Mesothelial cell of epicardium (in vitro differentiated cells): ENCODE measurements around the gene CCDC196. TPM values are rescaled to one million over a fixed set of nuclear protein-coding genes. Genes with fewer than 3 reads are reported as not detected.
"Not testable (repeated sequence)": the region's sequence is repeated elsewhere in the genome, so short reads cannot be mapped to it uniquely, and the experiment has no call there.

Experiments used
- DNase-seq, 2 experiments: peaks; one replicate each; pipeline ENCODE4 v3.0.0; 2021; ENCODE audit warnings: low spot score in 2 of 2; ENCODE audit not compliant: unreplicated experiment in 2 of 2
- H3K27ac Mint-ChIP-seq: 2 replicates; pipeline ENCODE4 v1.8.0; 2021; ENCODE audit warnings: mixed read lengths
- H3K27me3 Mint-ChIP-seq: 2 replicates; pipeline ENCODE4 v1.8.0; 2021; ENCODE audit warnings: low read depth, mixed read lengths
- H3K36me3 Mint-ChIP-seq: 2 replicates; pipeline ENCODE4 v1.8.0; 2021; ENCODE audit warnings: mixed read lengths
- H3K4me1 Mint-ChIP-seq: 2 replicates; pipeline ENCODE4 v1.8.0; 2021; ENCODE audit warnings: mixed read lengths
- H3K4me3 Mint-ChIP-seq: 2 replicates; pipeline ENCODE4 v1.8.0; 2021; ENCODE audit warnings: mild to moderate bottlenecking, moderate library complexity, mixed read lengths
- H3K9me3 Mint-ChIP-seq: 2 replicates; pipeline ENCODE4 v1.8.0; 2021; ENCODE audit warnings: mixed read lengths
- CTCF ChIP-seq: fragments of 200-600 bp; sonication (generic); IDR thresholded peaks from one replicate; pipeline ENCODE4 v1.5.0; 2021; ENCODE audit warnings: antibody characterized with exemption; ENCODE audit not compliant: unreplicated experiment
- total RNA-seq: library from RNA; stranded (reverse); gene quantifications from 3 replicates; pipeline ENCODE4 v1.2.1, GENCODE V29; 2021

The CCDC196 gene
- total RNA-seq, 1 donor from 2014 or later, result not detected

DNA sequence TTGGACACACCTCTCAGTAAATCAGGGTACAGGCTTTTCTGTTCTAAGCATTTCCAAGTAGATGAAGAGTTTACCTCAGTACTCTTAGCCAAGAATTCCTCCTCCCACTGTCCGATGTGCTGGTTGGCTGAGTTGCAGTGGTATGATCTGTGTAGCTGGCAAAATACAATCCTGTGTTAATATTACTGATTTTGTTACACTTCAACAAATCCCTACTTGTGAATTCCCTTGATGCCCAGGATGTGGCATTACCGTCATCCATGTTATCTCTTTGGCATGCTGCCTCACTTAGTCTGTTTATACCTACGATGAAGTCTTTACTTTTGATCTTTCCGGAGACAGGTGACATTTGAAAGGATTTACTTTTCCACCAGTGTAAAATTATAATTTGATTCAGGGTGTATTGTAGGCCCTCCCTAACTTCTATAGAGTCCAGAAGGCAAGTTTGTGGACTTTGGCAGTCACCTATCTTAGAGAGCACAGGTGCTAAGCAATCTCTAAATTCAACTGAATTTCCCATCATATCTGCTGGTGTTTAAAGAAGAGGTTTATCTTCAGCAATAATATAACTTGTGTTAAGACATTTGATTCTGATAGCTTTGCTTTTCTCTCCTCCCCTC, 10.1 kb downstream of the CCDC196 start:
- DNase-seq, result no peak
- Mint-ChIP-seq H3K4me1 (peaks cover 25% of the 10 kb centered on the region), H3K27me3 (no peaks in the 10 kb centered on the region), H3K9me3 (no peaks in the 10 kb centered on the region), H3K4me3 (no peak overlapping the region), H3K36me3 (no peaks in the 10 kb centered on the region), H3K27ac (no peak overlapping the region)
- TF ChIP-seq CTCF, result no peak

DNA sequence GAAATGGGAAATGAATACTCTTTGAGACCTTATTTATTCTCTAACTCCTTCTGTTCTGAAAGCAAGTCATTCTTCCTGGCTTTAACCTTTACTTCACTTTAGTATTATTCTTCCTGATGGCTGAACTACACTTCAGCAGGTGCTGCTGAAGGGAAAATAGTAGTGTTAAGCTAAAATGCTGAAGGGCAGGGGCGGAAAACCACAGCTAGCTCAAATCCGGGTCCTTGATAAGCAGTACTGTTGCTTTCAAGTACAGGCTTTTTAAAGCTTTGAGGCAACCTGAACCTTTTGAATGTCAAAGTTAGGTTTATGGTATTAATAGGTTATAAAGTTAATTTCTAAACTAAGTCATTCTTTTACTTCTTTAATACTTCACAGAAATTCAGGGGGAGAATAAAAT, 10.7 kb downstream of the CCDC196 start:
- H3K4me3 Mint-ChIP-seq, result no peak overlapping the region
- no peaks in the 10 kb centered on the region for H3K27me3 Mint-ChIP-seq
- no peak for TF ChIP-seq CTCF
- no peak for DNase-seq
- H3K9me3 Mint-ChIP-seq, result no peaks in the 10 kb centered on the region
- H3K36me3 Mint-ChIP-seq, result no peaks in the 10 kb centered on the region
- H3K4me1 Mint-ChIP-seq, result peaks cover 25% of the 10 kb centered on the region
- H3K27ac Mint-ChIP-seq, result no peak overlapping the region

GRCh38 chr14:66498311-66498710, 12.1 kb downstream of the CCDC196 start:
- Mint-ChIP-seq H3K4me3 (no peak overlapping the region), H3K27me3 (no peaks in the 10 kb centered on the region), H3K9me3 (no peaks in the 10 kb centered on the region), H3K4me1 (peaks cover 25% of the 10 kb centered on the region), H3K27ac (no peak overlapping the region), H3K36me3 (no peaks in the 10 kb centered on the region)
- no peak for TF ChIP-seq CTCF
- no peak for DNase-seq

DNA sequence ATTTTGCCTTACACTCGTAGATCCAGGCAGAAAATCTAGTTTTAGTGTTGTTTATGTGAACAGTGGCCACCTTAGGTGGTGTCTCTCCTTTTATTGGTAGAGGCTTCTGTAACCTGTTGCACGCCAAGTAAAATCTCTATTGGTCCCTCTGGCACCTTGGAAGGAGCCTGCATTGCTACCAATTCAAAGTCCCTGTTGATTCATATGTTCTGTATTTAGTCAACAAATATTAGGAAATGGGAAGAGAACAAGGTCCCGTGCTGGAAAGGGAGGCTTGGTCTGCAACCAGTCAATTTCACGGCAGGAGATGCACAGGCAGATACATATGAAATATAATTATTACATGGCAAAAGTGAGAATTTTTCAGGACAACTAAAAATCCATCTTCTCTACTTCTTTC, 15.4 kb downstream of the CCDC196 start:
- TF ChIP-seq CTCF, result no peak
- no peaks in the 10 kb centered on the region for H3K36me3 Mint-ChIP-seq
- no peak overlapping the region for H3K27ac Mint-ChIP-seq
- no peaks in the 10 kb centered on the region for H3K27me3 Mint-ChIP-seq
- H3K9me3 Mint-ChIP-seq, result no peaks in the 10 kb centered on the region
- H3K4me3 Mint-ChIP-seq, result no peak overlapping the region
- peaks cover 13% of the 10 kb centered on the region for H3K4me1 Mint-ChIP-seq
- no peak for DNase-seq

DNA sequence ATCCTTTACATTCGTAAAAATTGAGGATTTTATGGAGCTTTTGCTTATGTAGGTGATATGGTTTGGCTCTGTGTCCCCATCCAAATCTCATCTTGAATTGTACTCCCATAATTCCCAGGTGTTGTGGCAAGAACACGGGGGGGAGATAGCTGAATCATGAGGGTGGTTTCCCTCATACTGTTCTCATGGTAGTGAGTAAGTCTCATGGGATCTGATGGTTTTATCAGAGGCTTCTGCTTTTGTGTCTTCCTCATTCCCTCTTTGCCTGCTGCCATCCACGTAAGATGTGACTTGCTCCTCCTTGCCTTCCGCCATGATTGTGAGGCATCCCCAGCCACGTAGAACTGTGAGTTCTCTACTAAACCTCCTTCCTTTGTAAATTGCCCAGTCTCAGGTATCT, 16.7 kb downstream of the CCDC196 start:
- DNase-seq, H3K36me3 Mint-ChIP-seq, H3K27ac Mint-ChIP-seq, H3K9me3 Mint-ChIP-seq, H3K4me3 Mint-ChIP-seq, H3K27me3 Mint-ChIP-seq: not testable (repeated sequence)
- H3K4me1 Mint-ChIP-seq, result peaks cover 16% of the 10 kb centered on the region

- no peak for DNase-seq
Measured at GRCh38 chr14:66503532-66503931, 17.4 kb downstream of the CCDC196 start.

More at GRCh38 chr14:66503532-66503931, 17.4 kb downstream of the CCDC196 start:
- no peaks in the 10 kb centered on the region for H3K27me3 Mint-ChIP-seq
- no peaks in the 10 kb centered on the region for H3K9me3 Mint-ChIP-seq
- TF ChIP-seq CTCF, result no peak
- H3K4me1 Mint-ChIP-seq, result peaks cover 10% of the 10 kb centered on the region
- H3K36me3 Mint-ChIP-seq, result no peaks in the 10 kb centered on the region
- no peak overlapping the region for H3K27ac Mint-ChIP-seq
- H3K4me3 Mint-ChIP-seq, result no peak overlapping the region
